Measurements from ENCODE around the gene DLL4.

Gene DLL4

DNA sequence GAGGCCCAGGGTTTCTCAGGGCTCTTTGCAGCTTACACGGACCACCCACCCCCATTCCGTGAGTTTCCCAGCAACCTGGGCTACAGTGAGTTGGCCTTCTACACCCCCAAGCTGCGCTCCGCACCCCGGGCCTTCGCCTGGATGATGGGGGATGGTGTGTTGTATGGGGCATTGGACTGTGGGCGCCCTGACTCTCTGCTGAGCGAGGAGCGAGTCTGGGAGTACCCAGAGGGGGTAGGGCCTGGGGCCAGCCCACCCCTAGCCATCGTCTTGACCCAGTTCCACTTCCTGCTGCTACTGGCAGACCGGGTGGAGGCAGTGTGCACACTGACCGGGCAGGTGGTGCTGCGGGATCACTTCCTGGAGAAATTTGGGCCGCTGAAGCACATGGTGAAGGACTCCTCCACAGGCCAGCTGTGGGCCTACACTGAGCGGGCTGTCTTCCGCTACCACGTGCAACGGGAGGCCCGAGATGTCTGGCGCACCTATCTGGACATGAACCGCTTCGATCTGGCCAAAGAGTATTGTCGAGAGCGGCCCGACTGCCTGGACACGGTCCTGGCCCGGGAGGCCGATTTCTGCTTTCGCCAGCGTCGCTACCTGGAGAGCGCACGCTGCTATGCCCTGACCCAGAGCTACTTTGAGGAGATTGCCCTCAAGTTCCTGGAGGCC lies 29.5 kb upstream of the DLL4 start:
- no peak overlapping the region for H3K4me3 Mint-ChIP-seq
- no peaks in the 10 kb centered on the region for H3K27me3 Mint-ChIP-seq (ENCODE audit: low read depth)
- no peaks in the 10 kb centered on the region for H3K9me3 Mint-ChIP-seq
- H3K36me3 Mint-ChIP-seq (ENCODE audit: low read depth), result peaks cover 57% of the 10 kb centered on the region
- TF ChIP-seq, protein P1, sequence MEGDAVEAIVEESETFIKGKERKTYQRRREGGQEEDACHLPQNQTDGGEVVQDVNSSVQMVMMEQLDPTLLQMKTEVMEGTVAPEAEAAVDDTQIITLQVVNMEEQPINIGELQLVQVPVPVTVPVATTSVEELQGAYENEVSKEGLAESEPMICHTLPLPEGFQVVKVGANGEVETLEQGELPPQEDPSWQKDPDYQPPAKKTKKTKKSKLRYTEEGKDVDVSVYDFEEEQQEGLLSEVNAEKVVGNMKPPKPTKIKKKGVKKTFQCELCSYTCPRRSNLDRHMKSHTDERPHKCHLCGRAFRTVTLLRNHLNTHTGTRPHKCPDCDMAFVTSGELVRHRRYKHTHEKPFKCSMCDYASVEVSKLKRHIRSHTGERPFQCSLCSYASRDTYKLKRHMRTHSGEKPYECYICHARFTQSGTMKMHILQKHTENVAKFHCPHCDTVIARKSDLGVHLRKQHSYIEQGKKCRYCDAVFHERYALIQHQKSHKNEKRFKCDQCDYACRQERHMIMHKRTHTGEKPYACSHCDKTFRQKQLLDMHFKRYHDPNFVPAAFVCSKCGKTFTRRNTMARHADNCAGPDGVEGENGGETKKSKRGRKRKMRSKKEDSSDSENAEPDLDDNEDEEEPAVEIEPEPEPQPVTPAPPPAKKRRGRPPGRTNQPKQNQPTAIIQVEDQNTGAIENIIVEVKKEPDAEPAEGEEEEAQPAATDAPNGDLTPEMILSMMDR (IDR thresholded peaks at IDR 0.05; ENCODE audit: unreplicated experiment in 3 of 3), result no peak
- H3K27ac Mint-ChIP-seq, result no peak overlapping the region
- peaks cover 15% of the 10 kb centered on the region for H3K4me1 Mint-ChIP-seq

DNA sequence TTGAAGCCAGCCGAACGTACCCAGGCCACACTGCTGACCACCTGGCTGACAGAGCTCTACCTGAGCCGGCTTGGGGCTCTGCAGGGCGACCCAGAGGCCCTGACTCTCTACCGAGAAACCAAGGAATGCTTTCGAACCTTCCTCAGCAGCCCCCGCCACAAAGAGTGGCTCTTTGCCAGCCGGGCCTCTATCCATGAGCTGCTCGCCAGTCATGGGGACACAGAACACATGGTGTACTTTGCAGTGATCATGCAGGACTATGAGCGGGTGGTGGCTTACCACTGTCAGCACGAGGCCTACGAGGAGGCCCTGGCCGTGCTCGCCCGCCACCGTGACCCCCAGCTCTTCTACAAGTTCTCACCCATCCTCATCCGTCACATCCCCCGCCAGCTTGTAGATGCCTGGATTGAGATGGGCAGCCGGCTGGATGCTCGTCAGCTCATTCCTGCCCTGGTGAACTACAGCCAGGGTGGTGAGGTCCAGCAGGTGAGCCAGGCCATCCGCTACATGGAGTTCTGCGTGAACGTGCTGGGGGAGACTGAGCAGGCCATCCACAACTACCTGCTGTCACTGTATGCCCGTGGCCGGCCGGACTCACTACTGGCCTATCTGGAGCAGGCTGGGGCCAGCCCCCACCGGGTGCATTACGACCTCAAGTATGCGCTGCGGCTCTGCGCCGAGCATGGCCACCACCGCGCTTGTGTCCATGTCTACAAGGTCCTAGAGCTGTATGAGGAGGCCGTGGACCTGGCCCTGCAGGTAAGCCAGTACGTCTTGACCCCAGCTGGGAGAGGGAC lies 28.7 kb upstream of the DLL4 start:
- TF ChIP-seq, protein P1 (IDR thresholded peaks at IDR 0.05; ENCODE audit: unreplicated experiment in 3 of 3), result no peak
- H3K27ac Mint-ChIP-seq, result no peak overlapping the region
- H3K27me3 Mint-ChIP-seq (ENCODE audit: low read depth), result no peaks in the 10 kb centered on the region

DNA sequence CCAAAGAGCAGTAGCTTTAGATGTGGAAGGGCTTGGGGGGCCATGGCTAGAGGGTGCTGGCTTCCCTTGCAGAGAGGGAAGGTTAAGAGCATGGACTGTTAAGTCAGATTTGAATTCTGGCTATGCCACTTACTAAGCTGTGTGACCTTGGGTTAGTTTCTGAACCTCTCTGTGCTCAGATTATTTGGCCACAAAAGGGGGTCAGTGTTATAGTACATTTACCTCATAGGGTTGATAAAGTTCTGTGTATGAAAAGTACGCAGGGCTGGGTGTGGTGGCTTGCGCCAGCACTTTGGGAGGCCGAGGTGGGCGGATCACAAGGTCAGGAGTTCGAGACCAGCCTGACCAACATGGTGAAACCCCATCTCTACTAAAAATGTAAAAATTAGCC lies 28.1 kb upstream of the DLL4 start:
- H3K9me3 Mint-ChIP-seq, result no peaks in the 10 kb centered on the region
- H3K4me3 Mint-ChIP-seq, result no peak overlapping the region
- peaks cover 57% of the 10 kb centered on the region for H3K36me3 Mint-ChIP-seq (ENCODE audit: low read depth)
- no peak overlapping the region for H3K27ac Mint-ChIP-seq
- TF ChIP-seq, protein P1 (IDR thresholded peaks at IDR 0.05; ENCODE audit: unreplicated experiment in 3 of 3), result no peak
- H3K27me3 Mint-ChIP-seq (ENCODE audit: low read depth), result no peaks in the 10 kb centered on the region
- H3K4me1 Mint-ChIP-seq, result peaks cover 12% of the 10 kb centered on the region

More for the DNA sequence above, 28.7 kb upstream of the DLL4 start:
- Mint-ChIP-seq H3K36me3 (ENCODE audit: low read depth) (peaks cover 57% of the 10 kb centered on the region), H3K4me1 (peaks cover 8% of the 10 kb centered on the region), H3K9me3 (no peaks in the 10 kb centered on the region), H3K4me3 (no peak overlapping the region)

DNA sequence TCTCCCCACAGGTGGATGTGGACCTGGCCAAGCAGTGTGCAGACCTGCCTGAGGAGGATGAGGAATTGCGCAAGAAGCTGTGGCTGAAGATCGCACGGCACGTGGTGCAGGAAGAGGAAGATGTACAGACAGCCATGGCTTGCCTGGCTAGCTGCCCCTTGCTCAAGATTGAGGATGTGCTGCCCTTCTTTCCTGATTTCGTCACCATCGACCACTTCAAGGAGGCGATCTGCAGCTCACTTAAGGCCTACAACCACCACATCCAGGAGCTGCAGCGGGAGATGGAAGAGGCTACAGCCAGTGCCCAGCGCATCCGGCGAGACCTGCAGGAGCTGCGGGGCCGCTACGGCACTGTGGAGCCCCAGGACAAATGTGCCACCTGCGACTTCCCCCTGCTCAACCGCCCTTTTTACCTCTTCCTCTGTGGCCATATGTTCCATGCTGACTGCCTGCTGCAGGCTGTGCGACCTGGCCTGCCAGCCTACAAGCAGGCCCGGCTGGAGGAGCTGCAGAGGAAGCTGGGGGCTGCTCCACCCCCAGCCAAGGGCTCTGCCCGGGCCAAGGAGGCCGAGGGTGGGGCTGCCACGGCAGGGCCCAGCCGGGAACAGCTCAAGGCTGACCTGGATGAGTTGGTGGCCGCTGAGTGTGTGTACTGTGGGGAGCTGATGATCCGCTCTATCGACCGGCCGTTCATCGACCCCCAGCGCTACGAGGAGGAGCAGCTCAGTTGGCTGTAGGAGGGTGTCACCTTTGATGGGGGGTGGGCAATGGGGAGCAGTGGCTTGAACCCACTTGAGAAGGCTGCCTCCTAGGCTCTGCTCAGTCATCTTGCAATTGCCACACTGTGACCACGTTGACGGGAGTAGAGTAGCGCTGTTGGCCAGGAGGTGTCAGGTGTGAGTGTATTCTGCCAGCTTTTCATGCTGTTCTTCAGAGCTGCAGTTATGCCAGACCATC lies 26.3 kb upstream of the DLL4 start:
- TF ChIP-seq, protein P1 (IDR thresholded peaks at IDR 0.05; ENCODE audit: unreplicated experiment in 3 of 3), result no peak
- Mint-ChIP-seq H3K4me1 (peaks cover 12% of the 10 kb centered on the region), H3K4me3 (no peak overlapping the region), H3K9me3 (no peaks in the 10 kb centered on the region), H3K36me3 (ENCODE audit: low read depth) (peaks cover 46% of the 10 kb centered on the region), H3K27me3 (ENCODE audit: low read depth) (no peaks in the 10 kb centered on the region), H3K27ac (no peak overlapping the region)

DNA sequence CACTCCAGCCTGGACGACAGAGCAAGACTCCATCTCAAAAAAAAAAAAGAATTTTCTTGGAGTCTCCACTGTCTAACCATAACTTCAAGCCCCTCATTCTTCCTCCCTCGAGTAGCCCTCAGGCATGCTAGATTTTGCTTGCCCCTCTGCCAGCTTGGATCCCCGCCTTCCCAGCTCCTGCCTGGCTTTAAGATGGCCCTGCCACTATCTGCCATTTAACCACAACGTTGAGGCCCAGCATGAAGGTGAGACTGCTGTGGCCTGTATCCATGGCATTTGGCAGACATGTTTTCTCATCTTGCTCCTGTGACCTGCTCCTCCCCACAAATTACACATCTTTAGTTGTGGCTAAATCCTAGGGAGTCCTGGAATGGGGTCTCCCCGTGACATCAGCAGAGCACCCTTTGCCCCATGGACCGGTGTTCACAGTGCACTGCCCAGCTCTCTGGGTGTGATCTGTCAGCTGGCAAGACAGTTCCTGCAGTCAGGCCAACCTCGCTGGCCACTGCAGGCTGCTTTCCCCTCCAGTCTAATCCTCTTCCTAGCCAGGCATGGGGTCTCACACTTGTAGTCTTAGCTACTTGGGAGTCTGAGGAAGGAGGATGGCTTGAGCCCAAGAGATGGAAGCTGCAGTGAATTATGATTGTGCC lies 24.5 kb upstream of the DLL4 start:
- no peaks in the 10 kb centered on the region for H3K27me3 Mint-ChIP-seq (ENCODE audit: low read depth)
- peaks cover 20% of the 10 kb centered on the region for H3K4me1 Mint-ChIP-seq
- peak overlapping the region in 1 of 3 experiments; percentile 66 for H3K27ac Mint-ChIP-seq
- TF ChIP-seq, protein P1 (IDR thresholded peaks at IDR 0.05; ENCODE audit: unreplicated experiment in 3 of 3), result no peak
- H3K36me3 Mint-ChIP-seq (ENCODE audit: low read depth), result peaks cover 36% of the 10 kb centered on the region
- H3K4me3 Mint-ChIP-seq, result no peak overlapping the region
- no peaks in the 10 kb centered on the region for H3K9me3 Mint-ChIP-seq

Measured in nephron (organoid).